Measurements from ENCODE around the gene KNDC1.

The KNDC1 gene

DNA sequence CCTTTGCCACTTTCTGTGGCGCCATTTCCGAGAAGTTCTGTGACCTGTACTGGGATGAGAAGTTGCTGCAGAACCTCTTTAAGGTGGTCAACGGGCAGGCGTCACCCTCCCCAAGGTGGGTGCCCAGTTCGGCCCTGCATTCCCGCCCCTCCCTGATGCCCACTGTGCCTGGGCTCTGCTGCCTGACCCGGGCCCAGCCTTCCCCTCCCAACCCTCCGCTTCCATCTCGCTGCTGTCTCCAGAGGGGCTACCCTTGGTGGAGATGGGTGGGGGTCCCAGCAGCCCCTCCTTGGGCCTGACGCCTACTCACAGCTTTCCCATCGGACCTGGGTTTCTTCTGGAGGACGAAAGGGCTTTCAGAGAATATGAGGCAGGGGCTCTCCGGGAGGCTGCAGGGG is 39.5 kb downstream of the KNDC1 start:
- no peaks in the 10 kb centered on the region for H3K9me3 Mint-ChIP-seq
- ATAC-seq (ENCODE audit: low read depth): no peak
- H3K36me3 Mint-ChIP-seq: no peaks in the 10 kb centered on the region
- no peak overlapping the region for H3K27ac Mint-ChIP-seq
- H3K27me3 Mint-ChIP-seq: peaks cover 2% of the 10 kb centered on the region
- no peaks in the 10 kb centered on the region for H3K4me1 Mint-ChIP-seq
- no peak overlapping the region for H3K4me3 Mint-ChIP-seq
- no peak for DNase-seq (ENCODE audit: low spot score in 2 of 2)

DNA sequence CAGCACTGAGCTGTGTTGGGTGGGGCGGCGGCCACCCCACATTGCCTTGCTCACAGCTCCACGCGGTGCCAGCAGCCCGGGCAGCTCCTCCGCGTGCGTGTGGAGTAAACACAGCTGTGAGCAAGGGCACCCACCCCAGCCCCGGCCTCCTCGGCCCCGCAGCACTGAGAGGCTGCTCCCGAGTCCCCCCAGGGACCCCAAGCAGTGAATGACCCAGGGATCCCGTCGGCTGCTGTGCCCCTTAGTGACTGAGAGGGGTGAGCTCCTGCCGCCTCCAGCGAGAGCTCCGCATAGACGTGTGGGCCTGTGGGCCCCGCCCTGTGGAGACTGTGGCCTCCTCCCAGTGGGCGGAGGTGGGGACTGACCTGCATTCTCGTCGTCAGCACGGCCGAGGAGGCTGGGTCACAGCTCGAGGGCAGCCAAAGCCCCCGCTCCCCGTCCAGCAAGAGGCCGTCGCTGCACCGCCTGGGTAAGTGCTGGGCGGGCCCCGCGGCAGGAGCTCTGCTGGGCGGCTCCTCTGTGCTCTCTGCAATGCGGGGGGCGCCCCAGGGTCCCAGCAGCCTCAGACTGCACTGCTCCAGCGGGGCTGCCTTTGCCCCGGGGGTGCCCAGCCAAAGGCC is 40.1 kb downstream of the KNDC1 start:
- Mint-ChIP-seq H3K9me3 (no peaks in the 10 kb centered on the region), H3K27me3 (peaks cover 2% of the 10 kb centered on the region), H3K27ac (no peak overlapping the region), H3K4me1 (no peaks in the 10 kb centered on the region), H3K4me3 (no peak overlapping the region), H3K36me3 (no peaks in the 10 kb centered on the region)
- ATAC-seq (ENCODE audit: low read depth) (no peak), DNase-seq (ENCODE audit: low spot score in 2 of 2) (no peak)

DNA sequence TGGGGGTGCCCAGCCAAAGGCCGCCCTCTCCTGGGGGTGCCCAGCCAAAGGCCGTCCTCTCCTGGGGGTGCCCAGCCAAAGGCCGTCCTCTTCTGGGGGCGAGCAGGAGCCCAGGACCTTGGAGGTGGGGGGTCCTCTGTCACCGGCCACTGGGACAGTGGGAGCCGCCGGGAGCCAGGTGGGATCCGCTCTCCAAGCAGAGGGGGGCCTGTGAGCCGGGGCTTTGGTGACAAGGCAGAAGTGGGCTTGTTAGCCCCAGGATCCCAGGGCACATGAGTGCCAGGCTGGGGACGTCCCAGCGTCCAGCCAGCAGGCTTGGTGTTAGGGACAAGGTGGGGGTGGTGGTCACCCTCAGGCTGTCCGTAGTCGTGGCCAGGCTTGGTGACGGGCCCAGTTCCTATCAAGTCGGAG is 40.6 kb downstream of the KNDC1 start:
- Mint-ChIP-seq H3K27ac (no peak overlapping the region), H3K4me3 (no peak overlapping the region), H3K36me3 (no peaks in the 10 kb centered on the region), H3K9me3 (no peaks in the 10 kb centered on the region), H3K27me3 (peaks cover 3% of the 10 kb centered on the region), H3K4me1 (no peaks in the 10 kb centered on the region)
- ATAC-seq (ENCODE audit: low read depth) (no peak), DNase-seq (ENCODE audit: low spot score in 2 of 2) (no peak)

DNA sequence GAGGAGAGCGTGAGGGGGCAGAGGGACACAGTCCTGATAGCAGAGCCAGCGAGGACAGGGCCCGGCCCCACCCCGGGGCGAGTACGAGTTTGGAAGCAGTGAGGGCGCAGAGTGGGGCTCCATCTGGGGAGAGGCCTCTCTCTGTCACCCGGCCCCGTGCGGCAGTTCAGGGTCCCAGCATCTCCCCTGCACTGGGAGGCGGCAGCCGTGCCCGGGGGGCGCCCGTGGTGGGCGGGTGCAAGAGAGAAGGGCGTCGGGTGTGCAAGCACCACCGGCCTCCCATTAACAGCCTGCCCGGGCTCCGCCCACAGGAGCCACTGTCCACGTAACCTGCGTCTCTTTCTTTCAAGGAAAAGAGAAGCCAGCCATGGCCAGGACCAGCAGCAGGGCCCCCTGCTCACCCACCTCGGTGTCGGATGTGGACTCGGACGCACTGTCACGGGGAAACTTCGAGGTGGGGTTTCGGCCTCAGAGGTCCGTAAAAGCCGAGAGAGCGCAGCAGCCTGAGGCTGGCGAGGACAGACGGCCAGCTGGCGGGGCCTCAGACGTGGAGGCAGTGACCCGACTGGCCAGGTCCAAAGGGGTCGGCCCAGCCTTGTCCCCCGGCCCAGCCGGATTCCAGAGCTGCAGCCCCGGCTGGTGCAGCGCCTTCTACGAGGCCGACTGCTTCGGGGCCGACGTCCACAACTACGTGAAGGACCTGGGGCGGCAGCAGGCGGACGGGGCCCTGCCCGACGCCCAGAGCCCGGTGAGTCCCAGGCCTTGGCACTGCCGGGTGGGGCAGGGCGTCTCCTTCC is 41.3 kb downstream of the KNDC1 start:
- Mint-ChIP-seq H3K36me3 (no peaks in the 10 kb centered on the region), H3K27ac (no peak overlapping the region), H3K4me1 (no peaks in the 10 kb centered on the region), H3K9me3 (no peaks in the 10 kb centered on the region), H3K27me3 (peaks cover 3% of the 10 kb centered on the region), H3K4me3 (no peak overlapping the region)
- DNase-seq (ENCODE audit: low spot score in 2 of 2) (no peak), ATAC-seq (ENCODE audit: low read depth) (no peak)

DNA sequence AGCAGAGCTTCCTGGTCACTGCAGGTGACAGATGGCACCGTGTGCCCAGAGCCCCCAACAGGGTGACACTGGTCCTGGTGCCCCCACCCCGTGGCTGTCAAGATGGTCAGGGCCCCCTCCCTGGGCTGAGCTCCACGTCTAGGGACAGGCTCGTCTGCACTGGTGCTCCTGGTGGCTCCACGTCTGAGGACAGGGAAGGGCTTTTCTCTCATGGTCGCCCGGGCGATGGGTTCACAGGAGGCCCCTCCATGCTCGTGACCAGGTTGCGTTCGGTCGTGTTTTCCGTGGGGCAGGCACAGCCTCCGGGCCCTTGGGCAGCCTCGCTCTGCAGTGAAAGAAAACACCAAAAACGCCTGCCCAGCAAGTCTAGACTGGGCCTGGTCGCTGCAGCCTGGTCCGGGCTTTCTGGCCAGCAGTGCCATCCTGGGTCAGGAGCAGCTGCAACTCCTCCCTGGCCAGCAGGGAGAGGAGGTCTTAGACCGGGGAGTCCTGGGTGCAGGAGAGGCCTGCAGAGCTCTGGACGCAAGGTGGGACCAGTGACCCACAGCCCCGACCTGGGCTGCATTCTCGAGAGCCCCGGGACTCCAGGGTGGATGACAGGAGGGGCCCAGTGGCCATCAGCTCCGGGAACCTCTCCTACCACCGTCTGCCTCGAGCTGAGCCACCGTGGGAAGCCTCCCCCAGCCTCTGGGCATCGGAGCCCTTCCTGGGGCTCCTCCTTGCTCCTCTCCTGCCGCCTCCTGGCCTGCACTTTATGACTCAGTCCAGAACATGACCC is 42.1 kb downstream of the KNDC1 start:
- H3K36me3 Mint-ChIP-seq: no peaks in the 10 kb centered on the region

DNA sequence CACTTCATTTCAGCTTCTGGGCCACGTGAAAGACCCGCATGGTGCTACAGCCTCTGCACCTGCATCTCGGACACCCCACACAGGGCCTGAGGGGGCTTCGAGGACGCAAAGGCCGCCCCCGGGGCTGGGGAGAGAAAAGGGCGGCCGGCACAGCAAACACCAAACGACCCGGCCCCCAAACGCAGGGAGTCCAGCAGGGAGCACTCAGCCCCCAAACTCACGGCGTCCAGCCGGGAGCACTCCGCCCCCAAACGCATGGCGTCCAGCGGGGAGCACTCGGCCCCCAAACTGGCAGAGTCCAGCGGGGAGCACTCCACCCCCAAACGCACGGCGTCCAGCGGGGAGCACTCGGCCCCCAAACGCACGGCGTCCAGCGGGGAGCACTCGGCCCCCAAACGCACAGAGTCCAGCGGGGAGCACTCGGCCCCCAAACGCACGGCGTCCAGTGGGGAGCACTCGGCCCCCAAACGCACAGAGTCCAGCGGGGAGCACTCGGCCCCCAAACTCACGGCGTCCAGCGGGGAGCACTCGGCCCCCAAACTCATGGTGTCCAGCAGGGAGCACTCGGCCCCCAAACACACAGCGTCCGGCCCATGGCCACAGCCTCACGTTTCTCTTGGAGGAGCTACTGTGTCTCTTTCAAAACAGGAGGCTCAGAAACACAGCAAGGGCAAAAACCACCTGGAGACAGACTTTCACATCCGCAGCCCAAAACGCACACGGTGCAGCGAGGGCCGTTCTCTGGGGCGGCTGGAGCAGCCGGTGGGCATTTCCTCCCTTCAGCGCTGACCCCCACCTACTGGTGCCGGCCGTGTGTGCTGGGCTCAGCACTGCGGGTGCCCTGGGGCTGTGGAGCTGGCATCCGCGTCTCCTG is 43.0 kb downstream of the KNDC1 start:
- no peak overlapping the region for H3K27ac Mint-ChIP-seq

More for the DNA sequence above, 42.1 kb downstream of the KNDC1 start:
- Mint-ChIP-seq H3K27ac (no peak overlapping the region), H3K4me3 (no peak overlapping the region), H3K4me1 (no peaks in the 10 kb centered on the region), H3K9me3 (no peaks in the 10 kb centered on the region), H3K27me3 (peaks cover 1% of the 10 kb centered on the region)
- ATAC-seq (ENCODE audit: low read depth) (no peak), DNase-seq (ENCODE audit: low spot score in 2 of 2) (no peak)

DNA sequence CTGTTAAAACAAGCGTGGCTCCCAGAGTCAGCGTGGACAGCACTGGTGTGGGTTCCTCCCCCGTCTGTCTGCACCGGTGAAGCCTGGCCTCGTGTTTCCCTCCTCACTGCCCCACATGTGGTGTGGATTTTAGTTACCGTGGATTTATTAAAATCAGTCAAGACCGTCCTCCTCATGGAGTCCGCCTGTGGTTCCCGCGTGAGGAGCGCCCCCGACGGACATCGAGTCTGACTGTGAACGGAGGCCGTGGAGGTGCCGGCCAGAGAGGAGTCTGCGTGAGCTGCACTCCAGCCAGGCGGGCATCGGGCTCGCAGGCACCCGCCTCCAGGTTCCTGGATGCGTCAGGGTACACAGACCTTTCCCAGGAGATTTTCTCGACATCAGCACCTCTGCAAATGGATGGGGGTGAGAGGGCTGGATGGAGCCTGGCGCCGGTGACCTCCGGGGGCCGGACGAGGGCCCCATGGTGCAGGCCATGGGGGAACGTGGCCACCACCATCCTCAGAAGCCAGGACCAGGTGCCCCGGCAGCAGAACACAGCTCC is 43.7 kb downstream of the KNDC1 start:
- peaks cover 1% of the 10 kb centered on the region for H3K27me3 Mint-ChIP-seq
- DNase-seq (ENCODE audit: low spot score in 2 of 2) (no peak), ATAC-seq (ENCODE audit: low read depth) (no peak)
- H3K27ac Mint-ChIP-seq: no peak overlapping the region
- H3K36me3 Mint-ChIP-seq: no peaks in the 10 kb centered on the region
- no peaks in the 10 kb centered on the region for H3K9me3 Mint-ChIP-seq
- no peaks in the 10 kb centered on the region for H3K4me1 Mint-ChIP-seq
- no peak overlapping the region for H3K4me3 Mint-ChIP-seq

More for the DNA sequence above, 43.0 kb downstream of the KNDC1 start:
- ATAC-seq (ENCODE audit: low read depth) (no peak), DNase-seq (ENCODE audit: low spot score in 2 of 2) (no peak)
- H3K27me3 Mint-ChIP-seq: peaks cover 1% of the 10 kb centered on the region
- no peaks in the 10 kb centered on the region for H3K4me1 Mint-ChIP-seq
- no peaks in the 10 kb centered on the region for H3K36me3 Mint-ChIP-seq
- H3K9me3 Mint-ChIP-seq: no peaks in the 10 kb centered on the region
- H3K4me3 Mint-ChIP-seq: no peak overlapping the region

DNA sequence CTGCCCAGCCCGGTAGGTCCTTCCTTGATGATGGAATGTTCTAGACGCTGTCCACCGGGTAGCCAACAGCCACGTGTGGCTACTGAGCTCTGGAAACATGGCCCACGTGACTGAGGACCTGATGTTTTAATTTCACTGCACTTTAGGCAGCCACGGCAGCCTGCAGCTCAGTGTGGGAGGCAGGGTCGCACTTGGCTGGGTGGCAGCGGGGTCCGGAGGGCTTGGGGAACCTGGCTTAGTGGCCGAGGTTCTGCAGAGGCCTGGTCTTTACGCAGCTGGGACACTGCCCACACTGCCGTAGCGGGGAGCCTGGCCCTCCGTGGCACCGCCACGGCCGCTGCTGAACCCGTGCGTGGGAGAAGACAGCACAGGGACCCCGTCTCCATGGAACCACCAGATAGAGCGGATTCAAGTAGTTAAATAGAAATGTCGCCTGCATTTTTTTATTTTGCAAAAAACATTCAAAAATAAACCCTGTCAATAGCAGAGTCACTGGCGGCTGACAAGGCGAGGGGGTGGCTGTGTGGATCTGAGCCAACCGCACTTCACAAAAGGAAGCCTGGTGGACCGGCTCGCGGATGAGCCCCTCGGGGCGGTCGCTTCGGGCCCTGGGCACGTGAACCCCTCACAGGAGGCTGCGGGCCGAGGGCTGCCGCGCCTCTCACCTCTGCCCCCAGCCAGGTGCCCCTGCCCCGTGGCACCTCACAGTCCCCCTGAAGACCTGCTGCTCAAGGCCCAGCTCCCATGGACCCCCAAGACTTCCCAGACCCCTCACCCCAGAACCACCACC is 44.4 kb downstream of the KNDC1 start:
- H3K27ac Mint-ChIP-seq: no peak overlapping the region
- no peak overlapping the region for H3K4me3 Mint-ChIP-seq
- peaks cover 1% of the 10 kb centered on the region for H3K27me3 Mint-ChIP-seq
- ATAC-seq (ENCODE audit: low read depth) (no peak), DNase-seq (ENCODE audit: low spot score in 2 of 2) (no peak)
- H3K36me3 Mint-ChIP-seq: no peaks in the 10 kb centered on the region
- no peaks in the 10 kb centered on the region for H3K9me3 Mint-ChIP-seq
- no peaks in the 10 kb centered on the region for H3K4me1 Mint-ChIP-seq

DNA sequence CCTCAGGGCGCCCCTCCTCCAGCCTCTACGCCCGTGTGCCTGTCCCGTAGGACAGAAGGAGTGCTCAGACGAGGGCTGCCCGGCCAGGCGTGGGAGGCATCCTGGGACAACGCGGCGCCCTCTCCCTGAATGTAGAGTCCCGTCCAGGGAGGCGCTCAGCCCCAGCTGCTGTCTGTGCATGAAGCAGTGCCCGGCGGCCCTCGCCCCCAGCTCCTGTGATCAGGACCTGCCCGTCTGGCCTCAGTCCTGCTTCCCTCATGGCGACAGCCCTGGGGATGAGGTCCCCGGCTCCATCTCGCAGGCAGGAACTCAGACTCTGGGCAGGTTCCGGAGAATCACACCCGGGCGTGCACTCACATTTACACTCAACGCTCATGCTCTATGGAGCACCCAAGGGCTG is 45.1 kb downstream of the KNDC1 start:
- Mint-ChIP-seq H3K27me3 (peaks cover 1% of the 10 kb centered on the region), H3K27ac (no peak overlapping the region), H3K4me3 (no peak overlapping the region), H3K36me3 (no peaks in the 10 kb centered on the region), H3K4me1 (no peaks in the 10 kb centered on the region), H3K9me3 (no peaks in the 10 kb centered on the region)
- ATAC-seq (ENCODE audit: low read depth) (no peak), DNase-seq (ENCODE audit: low spot score in 2 of 2) (no peak)

DNA sequence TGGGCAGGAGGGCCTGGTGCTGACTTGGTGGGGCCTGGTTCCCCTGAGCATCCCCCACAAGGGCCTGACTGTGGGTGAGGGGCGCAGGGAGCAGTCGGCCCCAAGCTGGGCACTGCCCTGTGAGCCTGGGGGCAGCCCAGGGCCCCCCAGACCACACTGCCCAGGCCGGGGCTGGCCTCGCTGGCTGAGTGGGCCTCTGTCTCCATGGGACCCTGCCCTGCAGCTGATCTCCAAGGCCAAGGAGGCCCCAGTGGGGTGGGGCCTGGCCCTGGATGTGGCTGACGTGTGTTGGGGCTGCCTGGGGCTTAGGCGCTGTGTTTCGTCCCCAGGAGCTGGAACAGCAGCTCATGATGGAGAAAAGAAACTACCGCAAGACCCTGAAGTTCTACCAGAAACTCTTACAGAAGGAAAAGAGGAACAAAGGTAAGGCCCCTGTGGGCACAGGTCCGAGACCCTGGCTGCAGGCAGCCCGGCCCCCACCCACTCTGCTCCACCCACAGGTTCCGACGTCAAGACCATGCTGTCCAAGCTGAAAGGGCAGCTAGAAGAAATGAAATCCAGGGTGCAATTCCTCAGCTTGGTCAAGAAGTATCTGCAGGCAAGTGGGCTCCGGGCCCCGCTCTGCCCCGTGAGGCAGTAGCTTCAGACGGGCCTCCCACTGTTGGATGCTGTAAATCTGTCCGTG is 46.5 kb downstream of the KNDC1 start:
- no peak for DNase-seq (ENCODE audit: low spot score in 2 of 2)
- Mint-ChIP-seq H3K36me3 (no peaks in the 10 kb centered on the region), H3K27ac (no peak overlapping the region), H3K27me3 (peaks cover 1% of the 10 kb centered on the region), H3K9me3 (no peaks in the 10 kb centered on the region), H3K4me1 (no peaks in the 10 kb centered on the region), H3K4me3 (no peak overlapping the region)
- ATAC-seq (ENCODE audit: low read depth): no peak

DNA sequence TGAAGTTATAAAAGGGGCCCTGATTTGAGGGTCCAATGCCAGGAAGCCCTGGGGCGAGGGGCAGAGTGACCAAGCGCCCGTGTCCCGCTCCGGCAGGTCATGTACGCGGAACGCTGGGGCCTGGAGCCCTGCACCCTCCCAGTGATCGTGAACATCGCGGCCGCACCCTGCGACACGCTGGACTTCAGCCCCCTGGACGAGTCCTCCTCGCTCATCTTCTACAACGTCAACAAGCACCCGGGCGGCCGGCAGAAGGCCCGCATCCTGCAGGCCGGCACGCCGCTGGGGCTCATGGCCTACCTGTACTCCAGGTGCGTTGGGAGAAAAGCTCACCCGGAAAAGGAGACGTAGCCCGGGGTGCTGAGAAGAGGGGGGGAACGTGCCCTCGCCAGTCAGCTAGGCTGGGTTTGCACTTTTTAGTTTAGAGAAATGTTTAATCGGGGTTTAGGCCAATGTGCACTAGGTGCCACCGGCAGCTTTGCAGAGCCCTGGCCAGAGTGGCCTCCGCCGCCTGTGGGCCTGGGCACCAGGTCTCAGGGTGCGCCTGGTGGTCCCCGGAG is 47.1 kb downstream of the KNDC1 start:
- Mint-ChIP-seq H3K4me1 (no peaks in the 10 kb centered on the region), H3K27me3 (peaks cover 3% of the 10 kb centered on the region), H3K36me3 (no peaks in the 10 kb centered on the region), H3K9me3 (no peaks in the 10 kb centered on the region), H3K4me3 (no peak overlapping the region), H3K27ac (no peak overlapping the region)
- ATAC-seq (ENCODE audit: low read depth) (no peak), DNase-seq (ENCODE audit: low spot score in 2 of 2) (no peak)

DNA sequence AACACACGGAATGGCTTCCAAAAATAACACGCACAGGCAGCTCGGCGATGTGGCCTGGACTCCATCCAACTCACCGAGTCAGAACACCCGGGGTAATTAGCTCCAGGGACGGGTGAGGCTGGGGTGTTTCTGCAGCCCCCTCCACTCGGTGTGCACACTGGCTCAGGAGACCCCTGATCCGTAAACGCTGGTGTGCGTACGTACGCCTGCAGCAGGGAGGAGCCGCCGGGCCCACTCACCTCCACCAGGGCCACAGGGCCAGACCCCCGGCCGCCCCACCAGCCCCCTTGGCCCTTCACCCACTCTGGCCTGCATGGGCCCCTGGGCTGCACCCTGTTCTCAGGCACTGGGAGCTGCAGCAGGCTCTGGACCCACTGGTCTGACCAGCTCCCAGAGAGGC is 47.6 kb downstream of the KNDC1 start:
- H3K36me3 Mint-ChIP-seq: no peaks in the 10 kb centered on the region
- H3K4me3 Mint-ChIP-seq: no peak overlapping the region
- H3K9me3 Mint-ChIP-seq: no peaks in the 10 kb centered on the region
- H3K27ac Mint-ChIP-seq: no peak overlapping the region
- no peaks in the 10 kb centered on the region for H3K4me1 Mint-ChIP-seq
- ATAC-seq (ENCODE audit: low read depth) (no peak), DNase-seq (ENCODE audit: low spot score in 2 of 2) (no peak)
- H3K27me3 Mint-ChIP-seq: peaks cover 4% of the 10 kb centered on the region

Data from memory B cell (primary cell).